C4-2B (cell line): Measurements from ENCODE around the gene NSG2.

Experiments
- ZFX ChIP-seq: fragments of 450-650 bp; IDR thresholded peaks from 2 replicates; pipeline ENCODE4 v1.6.1; 2017
- TF ChIP-seq, protein P1 (sequence below): fragments of 450-650 bp; conservative IDR thresholded peaks from 2 replicates; pipeline ENCODE4 v1.5.1; 2017; ENCODE audit warnings: mild to moderate bottlenecking

DNA sequence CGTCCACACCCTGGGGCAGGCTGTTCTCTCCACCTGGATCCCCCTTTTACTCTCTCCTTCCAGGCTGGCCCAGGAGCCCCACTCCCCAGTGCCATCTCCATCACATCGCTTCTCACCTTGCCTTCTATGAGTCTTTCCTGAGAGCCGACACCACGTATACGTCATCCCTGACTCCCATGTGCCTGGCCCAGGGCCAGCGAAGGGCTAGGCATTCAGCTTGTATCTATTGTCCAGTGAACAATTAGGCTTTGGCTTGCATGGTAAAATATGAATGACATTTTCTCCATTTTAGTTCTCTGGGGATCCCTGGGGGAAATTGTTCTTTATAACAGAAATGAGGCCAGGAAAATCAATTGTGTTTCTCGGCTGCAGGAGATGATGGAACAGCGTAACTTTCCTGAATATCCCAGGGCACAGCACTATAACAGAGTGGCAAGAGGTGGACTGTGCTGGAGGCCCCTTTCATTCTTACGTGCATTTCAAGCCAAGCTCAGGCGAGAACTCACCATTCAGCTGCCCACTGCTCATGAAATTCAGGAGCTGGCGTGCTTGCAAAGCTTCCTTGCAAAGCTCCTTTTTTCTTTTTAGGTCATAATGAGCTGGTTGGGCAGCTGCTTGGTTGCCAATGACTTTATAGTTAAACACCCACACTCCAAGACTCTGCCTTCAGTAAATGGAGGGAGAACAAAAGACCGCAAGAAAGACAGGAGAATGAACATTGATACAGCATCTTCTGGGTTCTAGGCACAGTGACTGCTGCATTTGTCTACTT, 37.7 kb downstream of the NSG2 start:
- TF ChIP-seq, protein P1, sequence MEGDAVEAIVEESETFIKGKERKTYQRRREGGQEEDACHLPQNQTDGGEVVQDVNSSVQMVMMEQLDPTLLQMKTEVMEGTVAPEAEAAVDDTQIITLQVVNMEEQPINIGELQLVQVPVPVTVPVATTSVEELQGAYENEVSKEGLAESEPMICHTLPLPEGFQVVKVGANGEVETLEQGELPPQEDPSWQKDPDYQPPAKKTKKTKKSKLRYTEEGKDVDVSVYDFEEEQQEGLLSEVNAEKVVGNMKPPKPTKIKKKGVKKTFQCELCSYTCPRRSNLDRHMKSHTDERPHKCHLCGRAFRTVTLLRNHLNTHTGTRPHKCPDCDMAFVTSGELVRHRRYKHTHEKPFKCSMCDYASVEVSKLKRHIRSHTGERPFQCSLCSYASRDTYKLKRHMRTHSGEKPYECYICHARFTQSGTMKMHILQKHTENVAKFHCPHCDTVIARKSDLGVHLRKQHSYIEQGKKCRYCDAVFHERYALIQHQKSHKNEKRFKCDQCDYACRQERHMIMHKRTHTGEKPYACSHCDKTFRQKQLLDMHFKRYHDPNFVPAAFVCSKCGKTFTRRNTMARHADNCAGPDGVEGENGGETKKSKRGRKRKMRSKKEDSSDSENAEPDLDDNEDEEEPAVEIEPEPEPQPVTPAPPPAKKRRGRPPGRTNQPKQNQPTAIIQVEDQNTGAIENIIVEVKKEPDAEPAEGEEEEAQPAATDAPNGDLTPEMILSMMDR = no peak
- TF ChIP-seq ZFX = no peak
